ENCODE data around the gene S100G. TPM values are rescaled to one million over a fixed set of nuclear protein-coding genes. Genes with fewer than 3 reads are reported as not detected.

S100G gene
- total RNA-seq, 1 donor from 2014 or later, result not detected

DNA sequence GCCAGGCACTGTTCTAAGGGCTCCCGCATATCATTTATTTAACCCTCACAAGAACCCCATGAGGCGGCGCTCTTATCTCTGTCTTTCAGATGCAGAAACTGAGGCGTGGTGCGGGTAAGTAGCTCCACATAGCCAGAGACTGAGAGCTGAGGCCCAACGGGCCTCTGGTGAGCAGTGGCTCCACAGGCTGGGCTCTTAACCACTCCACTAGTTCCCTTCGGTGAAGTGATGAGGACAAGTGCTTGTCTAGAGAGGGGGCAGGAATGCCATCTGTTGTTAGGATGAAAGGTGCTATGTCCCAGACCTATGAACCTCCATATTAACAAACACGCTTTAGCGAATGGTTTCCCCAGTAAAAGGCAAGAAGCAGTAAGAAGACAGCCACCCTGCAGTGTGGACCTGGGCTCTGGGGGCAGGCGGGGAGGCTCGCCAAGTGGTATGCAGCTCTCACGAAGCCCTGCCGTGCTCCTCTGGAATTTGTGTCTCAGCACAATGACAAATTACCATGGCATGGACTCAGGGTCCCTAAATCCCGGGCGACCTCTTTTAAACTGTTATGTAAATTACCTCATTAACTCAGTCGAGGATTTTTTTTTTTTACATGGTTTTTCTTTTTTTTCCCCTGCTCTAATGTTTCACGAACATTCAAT is 20.9 kb upstream of the S100G start:
- Mint-ChIP-seq H3K27ac (no peak overlapping the region), H3K36me3 (ENCODE audit: low read depth) (no peaks in the 10 kb centered on the region), H3K4me3 (ENCODE audit: low read depth) (no peak overlapping the region), H3K4me1 (ENCODE audit: low read depth) (peaks cover 4% of the 10 kb centered on the region), H3K9me3 (no peaks in the 10 kb centered on the region), H3K27me3 (ENCODE audit: low read depth) (no peaks in the 10 kb centered on the region)
- no peak for DNase-seq (ENCODE audit: low spot score)
- intact Hi-C loops (cut with micrococcal nuclease), result no loop called here

DNA sequence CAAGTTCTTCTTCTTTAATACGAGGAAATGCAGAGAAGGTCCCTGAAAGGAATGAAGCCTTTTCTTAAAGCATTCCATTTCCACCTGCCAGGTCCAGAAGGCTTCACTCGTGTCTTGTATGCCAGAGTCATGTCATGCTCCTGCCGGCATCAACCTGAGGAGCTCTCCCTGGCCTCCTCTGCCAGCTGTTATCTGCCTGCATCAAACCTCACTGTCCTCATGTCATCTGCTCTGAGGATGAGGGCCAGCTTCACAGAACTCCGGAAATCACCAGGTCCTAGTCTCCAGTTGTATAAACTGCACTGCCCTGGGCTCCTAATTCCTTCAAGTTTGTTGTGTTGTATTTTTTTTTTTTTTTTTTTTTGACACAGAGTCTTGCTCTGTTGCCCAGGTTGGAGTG is 20.0 kb upstream of the S100G start:
- intact Hi-C loops (cut with micrococcal nuclease), result no loop called here
- no peak for DNase-seq (ENCODE audit: low spot score)
- Mint-ChIP-seq H3K9me3 (no peaks in the 10 kb centered on the region), H3K27me3 (ENCODE audit: low read depth) (no peaks in the 10 kb centered on the region), H3K4me1 (ENCODE audit: low read depth) (peaks cover 5% of the 10 kb centered on the region), H3K4me3 (ENCODE audit: low read depth) (no peak overlapping the region), H3K27ac (no peak overlapping the region), H3K36me3 (ENCODE audit: low read depth) (no peaks in the 10 kb centered on the region)

DNA sequence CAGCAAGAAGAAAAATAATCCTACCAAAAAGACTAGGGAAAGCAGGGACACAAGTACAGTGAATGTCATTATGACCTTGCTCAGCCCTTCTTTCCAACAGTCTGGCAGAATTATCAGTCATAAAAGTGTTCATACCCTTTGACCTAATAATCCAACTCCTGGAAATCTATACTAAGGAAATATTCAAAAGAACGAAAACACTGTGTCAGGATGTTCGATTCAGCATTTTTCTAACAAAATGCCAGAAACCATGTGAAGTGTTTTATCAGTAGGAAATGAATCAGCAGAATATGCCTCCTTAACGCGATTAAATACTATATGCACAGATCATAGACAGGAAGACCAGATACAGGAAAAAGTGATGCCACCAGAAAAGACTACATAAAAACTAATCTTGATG is 16.2 kb upstream of the S100G start:
- Mint-ChIP-seq H3K36me3 (ENCODE audit: low read depth) (no peaks in the 10 kb centered on the region), H3K27me3 (ENCODE audit: low read depth) (no peaks in the 10 kb centered on the region), H3K27ac (no peak overlapping the region), H3K4me1 (ENCODE audit: low read depth) (peaks cover 5% of the 10 kb centered on the region), H3K9me3 (no peaks in the 10 kb centered on the region), H3K4me3 (ENCODE audit: low read depth) (no peak overlapping the region)
- intact Hi-C loops (cut with micrococcal nuclease), result no loop called here
- DNase-seq (ENCODE audit: low spot score), result no peak

DNA sequence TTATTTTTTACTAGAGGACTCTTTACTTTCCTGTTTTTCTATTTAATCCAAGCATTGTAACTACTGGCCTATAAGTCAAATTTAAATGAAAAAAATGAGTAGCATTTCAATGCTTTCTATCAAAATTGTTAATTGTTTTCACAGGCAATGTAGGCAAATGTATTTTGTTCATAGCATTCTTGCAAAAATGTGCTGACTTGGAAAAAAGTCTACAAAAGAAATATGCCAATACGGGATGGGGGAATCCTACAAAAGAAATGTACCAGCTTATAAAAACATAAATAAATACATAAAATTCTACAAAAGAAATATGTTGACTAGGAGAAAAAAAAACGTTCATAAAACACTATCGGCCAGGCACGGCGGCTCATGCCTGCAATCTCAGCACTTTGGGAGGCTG is 14.9 kb upstream of the S100G start:
- intact Hi-C loops (cut with micrococcal nuclease), result no loop called here
- no peak for DNase-seq (ENCODE audit: low spot score)
- peaks cover 5% of the 10 kb centered on the region for H3K4me1 Mint-ChIP-seq (ENCODE audit: low read depth)
- no peak overlapping the region for H3K27ac Mint-ChIP-seq
- H3K27me3 Mint-ChIP-seq (ENCODE audit: low read depth), result no peaks in the 10 kb centered on the region
- H3K36me3 Mint-ChIP-seq (ENCODE audit: low read depth), result no peaks in the 10 kb centered on the region
- no peaks in the 10 kb centered on the region for H3K9me3 Mint-ChIP-seq
- no peak overlapping the region for H3K4me3 Mint-ChIP-seq (ENCODE audit: low read depth)

DNA sequence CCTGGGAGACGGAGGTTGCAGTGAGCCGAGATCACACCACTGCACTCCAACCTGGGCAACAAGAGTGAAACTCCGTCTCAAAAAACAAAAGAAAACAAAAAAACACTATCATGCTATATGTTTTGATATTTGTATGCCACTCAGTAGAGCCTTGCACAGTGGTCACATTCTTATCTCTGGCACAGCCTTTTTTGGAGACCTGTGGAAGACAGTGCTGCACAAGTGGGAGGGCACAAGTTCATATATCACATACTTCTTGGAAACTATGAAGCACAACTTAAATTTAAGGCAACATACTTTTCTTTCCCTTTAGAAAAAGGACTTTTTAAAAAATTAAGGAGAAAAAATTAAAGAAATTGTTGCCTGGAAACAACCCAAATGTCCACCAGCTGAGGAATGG is 14.4 kb upstream of the S100G start:
- DNase-seq (ENCODE audit: low spot score), result no peak
- Mint-ChIP-seq H3K27ac (no peak overlapping the region), H3K36me3 (ENCODE audit: low read depth) (no peaks in the 10 kb centered on the region), H3K9me3 (no peaks in the 10 kb centered on the region), H3K4me1 (ENCODE audit: low read depth) (peaks cover 5% of the 10 kb centered on the region), H3K4me3 (ENCODE audit: low read depth) (no peak overlapping the region), H3K27me3 (ENCODE audit: low read depth) (no peaks in the 10 kb centered on the region)
- intact Hi-C loops (cut with micrococcal nuclease), result no loop called here

DNA sequence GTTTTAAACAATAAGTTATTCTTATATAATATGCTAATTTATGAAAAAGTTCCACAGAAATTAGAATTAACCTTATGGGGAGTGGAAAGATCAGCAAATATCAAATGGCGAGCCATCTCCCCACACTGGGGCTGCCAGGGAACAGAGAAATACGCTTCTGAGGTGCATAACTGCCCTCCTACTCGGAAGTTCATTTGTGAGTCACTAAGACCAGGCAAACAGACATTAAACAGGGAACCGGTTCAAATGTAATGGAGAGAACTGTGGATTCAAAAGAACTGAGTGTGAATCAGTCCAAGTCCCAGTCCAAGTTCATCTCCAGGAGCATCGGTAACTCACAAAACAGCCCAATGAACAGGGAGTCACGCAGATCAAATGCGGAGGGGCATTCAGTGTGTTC is 11.4 kb upstream of the S100G start:
- Mint-ChIP-seq H3K36me3 (ENCODE audit: low read depth) (no peaks in the 10 kb centered on the region), H3K4me1 (ENCODE audit: low read depth) (peaks cover 5% of the 10 kb centered on the region), H3K9me3 (no peaks in the 10 kb centered on the region), H3K4me3 (ENCODE audit: low read depth) (no peak overlapping the region), H3K27me3 (ENCODE audit: low read depth) (no peaks in the 10 kb centered on the region), H3K27ac (no peak overlapping the region)
- intact Hi-C loops (cut with micrococcal nuclease), result no loop called here
- no peak for DNase-seq (ENCODE audit: low spot score)

DNA sequence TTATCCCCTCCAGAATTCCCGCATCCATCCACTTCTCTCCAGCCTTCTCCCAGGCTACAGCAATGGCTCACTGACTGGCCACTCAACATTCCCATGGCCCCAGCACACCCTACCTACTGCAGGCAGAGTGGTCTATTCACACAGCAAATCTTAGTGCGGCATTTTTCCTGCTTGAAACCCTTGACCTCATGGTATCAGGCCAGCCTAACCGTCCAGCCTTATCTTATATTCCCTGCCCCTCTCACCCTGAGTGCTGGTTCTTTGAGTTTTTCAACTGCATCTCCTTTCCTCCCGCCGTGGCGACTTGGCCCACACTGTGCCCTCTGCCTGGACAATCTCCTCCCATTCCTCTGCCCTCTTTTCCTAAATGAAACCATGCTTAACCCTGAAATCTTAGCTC is 10.0 kb upstream of the S100G start:
- intact Hi-C loops (cut with micrococcal nuclease), result no loop called here
- Mint-ChIP-seq H3K9me3 (no peaks in the 10 kb centered on the region), H3K4me1 (ENCODE audit: low read depth) (no peaks in the 10 kb centered on the region), H3K27ac (no peak overlapping the region), H3K4me3 (ENCODE audit: low read depth) (no peak overlapping the region), H3K27me3 (ENCODE audit: low read depth) (no peaks in the 10 kb centered on the region), H3K36me3 (ENCODE audit: low read depth) (no peaks in the 10 kb centered on the region)
- no peak for DNase-seq (ENCODE audit: low spot score)

DNA sequence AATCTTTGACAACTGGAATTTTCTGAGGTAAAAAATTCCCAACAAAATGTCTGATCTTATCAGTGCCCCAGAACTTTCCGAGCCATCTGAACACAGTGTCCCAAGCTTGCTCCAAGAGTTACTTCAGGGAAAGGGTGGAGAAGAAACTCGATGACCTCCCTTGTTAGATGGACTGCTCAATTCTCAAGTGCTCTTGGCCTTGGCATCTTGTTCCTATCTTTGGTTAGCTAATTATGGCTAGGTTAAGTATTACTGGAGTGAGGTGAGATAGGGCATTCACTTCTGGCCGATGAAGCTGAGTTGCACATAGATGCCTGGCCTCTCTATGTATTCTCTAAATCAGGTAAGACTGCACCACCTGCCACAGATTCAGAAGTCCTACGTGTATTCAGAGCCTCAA is 9.1 kb upstream of the S100G start:
- DNase-seq (ENCODE audit: low spot score), result no peak
- Mint-ChIP-seq H3K4me3 (ENCODE audit: low read depth) (no peak overlapping the region), H3K9me3 (no peaks in the 10 kb centered on the region), H3K27me3 (ENCODE audit: low read depth) (no peaks in the 10 kb centered on the region), H3K4me1 (ENCODE audit: low read depth) (no peaks in the 10 kb centered on the region), H3K36me3 (ENCODE audit: low read depth) (no peaks in the 10 kb centered on the region), H3K27ac (no peak overlapping the region)
- intact Hi-C loops (cut with micrococcal nuclease), result no loop called here

DNA sequence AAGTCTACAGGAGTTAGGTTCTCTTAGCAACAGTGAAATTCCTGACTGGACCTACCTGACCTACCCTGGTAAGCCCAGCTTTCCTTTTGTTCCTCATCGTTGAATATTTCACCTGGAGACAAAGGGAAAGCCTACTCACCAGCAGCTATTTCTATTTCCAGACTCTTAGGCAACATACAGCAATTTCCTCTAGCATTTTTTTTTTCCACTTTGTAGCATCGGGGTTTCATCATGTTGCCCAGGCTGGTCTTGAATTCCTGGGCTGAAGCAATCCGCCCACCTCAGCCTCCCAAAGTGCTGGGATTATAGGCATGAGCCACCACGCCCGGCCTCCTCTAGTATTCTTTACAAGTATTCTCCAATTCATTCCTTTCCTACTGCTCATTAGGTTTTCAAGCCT is 6.8 kb upstream of the S100G start:
- Mint-ChIP-seq H3K36me3 (ENCODE audit: low read depth) (no peaks in the 10 kb centered on the region), H3K27ac (no peak overlapping the region), H3K4me1 (ENCODE audit: low read depth) (no peaks in the 10 kb centered on the region), H3K9me3 (no peaks in the 10 kb centered on the region), H3K4me3 (ENCODE audit: low read depth) (no peak overlapping the region), H3K27me3 (ENCODE audit: low read depth) (no peaks in the 10 kb centered on the region)
- intact Hi-C loops (cut with micrococcal nuclease), result no loop called here
- no peak for DNase-seq (ENCODE audit: low spot score)

DNA sequence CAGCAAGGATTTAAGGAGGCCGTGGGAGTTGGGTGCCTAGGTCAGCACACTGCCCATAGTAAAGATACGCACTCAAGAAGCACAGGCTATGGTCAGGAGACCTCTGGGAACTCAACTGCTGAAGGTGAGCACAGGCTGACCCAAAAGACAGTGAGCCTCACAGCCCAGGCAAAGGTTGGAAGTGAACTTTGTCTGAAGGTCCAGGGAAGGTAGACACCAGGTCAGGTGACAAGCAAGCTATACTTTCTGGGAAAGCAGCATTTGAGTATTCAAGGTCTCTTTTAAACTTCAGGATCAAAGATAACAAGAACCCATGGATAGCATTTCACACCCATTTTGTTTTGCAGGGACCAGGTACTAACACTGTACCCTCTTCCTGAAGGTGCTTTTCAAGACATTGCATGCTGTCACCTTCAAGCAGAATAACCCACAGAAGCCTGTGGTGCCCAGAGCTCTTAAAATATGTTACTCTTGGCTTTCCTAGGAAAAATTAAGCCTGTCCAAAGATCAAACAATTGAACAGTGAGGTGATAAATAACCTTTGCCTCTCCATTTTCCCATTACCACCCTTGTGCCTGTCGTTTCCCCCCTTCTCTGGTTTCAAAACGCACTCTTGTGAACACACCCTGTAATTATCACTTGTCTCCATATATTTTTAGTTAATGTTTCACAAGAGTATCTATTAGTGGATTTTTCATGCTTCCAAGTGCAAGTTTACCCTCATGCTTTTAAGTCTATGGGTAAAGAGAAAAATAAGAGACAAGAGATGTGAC is 3.4 kb upstream of the S100G start:
- Mint-ChIP-seq H3K4me3 (ENCODE audit: low read depth) (no peak overlapping the region), H3K4me1 (ENCODE audit: low read depth) (no peaks in the 10 kb centered on the region), H3K27ac (no peak overlapping the region), H3K9me3 (no peaks in the 10 kb centered on the region), H3K36me3 (ENCODE audit: low read depth) (no peaks in the 10 kb centered on the region), H3K27me3 (ENCODE audit: low read depth) (no peaks in the 10 kb centered on the region)
- intact Hi-C loops (cut with micrococcal nuclease), result no loop called here
- DNase-seq (ENCODE audit: low spot score), result no peak

DNA sequence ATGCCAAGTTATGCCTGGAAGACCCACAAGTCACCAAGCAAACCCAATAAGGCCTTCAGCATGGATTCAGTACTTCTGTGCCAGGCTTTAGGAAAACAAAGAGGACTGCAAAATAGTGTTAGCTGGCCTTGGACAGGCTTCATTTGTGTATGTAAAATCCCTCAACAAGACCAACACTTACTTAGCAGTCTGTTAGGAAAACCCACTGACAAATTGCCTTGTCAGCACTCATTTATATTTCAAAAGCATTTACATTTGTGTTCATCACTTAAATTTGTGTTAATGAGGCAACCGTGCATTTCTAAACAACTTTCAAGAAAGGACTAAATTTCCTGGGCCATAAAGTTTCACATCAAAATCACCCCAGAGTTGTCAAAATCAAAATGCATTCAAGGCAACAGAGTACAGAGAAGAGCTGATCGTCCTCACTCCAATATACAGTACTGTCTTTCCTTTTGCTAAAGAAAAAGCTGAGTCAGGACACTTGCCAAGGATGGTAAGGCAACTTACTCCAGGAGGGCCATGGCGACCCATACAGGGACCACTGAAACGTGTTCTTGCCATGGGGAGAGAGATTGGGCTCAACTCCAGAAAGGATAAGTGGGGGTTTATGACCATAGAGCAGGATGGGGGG is 1.6 kb downstream of the S100G start:
- Mint-ChIP-seq H3K4me3 (ENCODE audit: low read depth) (no peak overlapping the region), H3K36me3 (ENCODE audit: low read depth) (no peaks in the 10 kb centered on the region), H3K27ac (no peak overlapping the region), H3K9me3 (no peaks in the 10 kb centered on the region), H3K27me3 (ENCODE audit: low read depth) (no peaks in the 10 kb centered on the region), H3K4me1 (ENCODE audit: low read depth) (no peaks in the 10 kb centered on the region)
- no peak for DNase-seq (ENCODE audit: low spot score)
- intact Hi-C loops (cut with micrococcal nuclease), result no loop called here

DNA sequence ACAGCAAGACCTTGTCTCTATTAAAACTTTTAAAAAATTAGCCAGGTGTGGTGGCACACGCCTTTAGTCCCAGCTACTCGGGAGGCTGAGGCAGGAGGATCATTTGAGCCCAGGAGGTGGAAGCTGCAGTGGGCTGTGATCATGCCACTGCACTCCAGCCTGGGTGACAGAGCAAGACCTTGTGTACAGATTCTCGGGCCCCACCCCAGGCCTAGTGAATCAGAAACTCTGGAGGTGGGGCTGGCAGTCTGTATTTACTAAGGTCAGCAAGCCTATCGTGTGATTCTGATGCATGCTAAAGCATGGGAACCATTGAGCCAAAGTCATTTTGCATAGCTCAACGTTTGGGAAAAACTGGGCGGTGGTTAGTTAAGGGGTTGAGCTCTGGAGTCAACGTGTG is 3.5 kb downstream of the S100G start:
- no peak overlapping the region for H3K27ac Mint-ChIP-seq
- H3K9me3 Mint-ChIP-seq, result no peaks in the 10 kb centered on the region
- intact Hi-C loops (cut with micrococcal nuclease), result no loop called here
- no peaks in the 10 kb centered on the region for H3K4me1 Mint-ChIP-seq (ENCODE audit: low read depth)
- H3K27me3 Mint-ChIP-seq (ENCODE audit: low read depth), result no peaks in the 10 kb centered on the region
- H3K4me3 Mint-ChIP-seq (ENCODE audit: low read depth), result no peak overlapping the region
- H3K36me3 Mint-ChIP-seq (ENCODE audit: low read depth), result no peaks in the 10 kb centered on the region
- no peak for DNase-seq (ENCODE audit: low spot score)

DNA sequence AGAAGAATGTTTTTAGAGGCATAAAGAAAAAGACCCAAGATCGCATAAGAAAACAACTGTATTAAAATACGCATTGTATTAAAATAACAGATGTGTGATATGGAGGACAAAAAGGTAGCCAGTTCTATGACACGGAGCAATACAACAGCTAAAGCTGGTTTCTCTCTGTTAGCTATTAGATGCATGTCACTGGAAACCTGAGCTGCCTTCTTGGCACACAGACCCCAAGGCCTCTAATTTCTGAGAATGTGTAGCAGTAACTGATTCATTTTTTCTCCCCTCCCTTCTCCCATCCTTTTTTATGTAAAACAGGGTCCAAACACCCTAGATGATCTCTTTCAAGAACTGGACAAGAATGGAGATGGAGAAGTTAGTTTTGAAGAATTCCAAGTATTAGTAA is 4.1 kb downstream of the S100G start:
- no peak overlapping the region for H3K4me3 Mint-ChIP-seq (ENCODE audit: low read depth)
- H3K27me3 Mint-ChIP-seq (ENCODE audit: low read depth), result no peaks in the 10 kb centered on the region
- H3K36me3 Mint-ChIP-seq (ENCODE audit: low read depth), result no peaks in the 10 kb centered on the region
- no peaks in the 10 kb centered on the region for H3K4me1 Mint-ChIP-seq (ENCODE audit: low read depth)
- DNase-seq (ENCODE audit: low spot score), result no peak
- no peaks in the 10 kb centered on the region for H3K9me3 Mint-ChIP-seq
- intact Hi-C loops (cut with micrococcal nuclease), result no loop called here
- no peak overlapping the region for H3K27ac Mint-ChIP-seq

Measured in activated T-helper 2 cell treated with anti-CD3 and anti-CD28 coated beads, Interferon-gamma antibody, Interleukin-2, Interleukin-4, amounts not matched to agents 10 μg/mL and 5 μg/mL and 100 μg/mL, durations not matched to agents 14 hours and 24 hours and 36 hours (primary cell).